ENCODE data around the gene RTBDN.
A peak's percentile ranks its signal among the peaks of the same experiment; 100 is the strongest.

Gene RTBDN

GRCh38 chr19:12792051-12792852, 42.1 kb downstream of the RTBDN start:
- peak; percentile 2 for DNase-seq (ENCODE audit: low spot score)

GRCh38 chr19:12791345-12792050, 42.9 kb downstream of the RTBDN start, which contains the start of gene JUNB:
TSS of gene JUNB (plus strand) at chr19:12791486. CDS start at chr19:12791772, 286 bp downstream.
- peak; percentile 93 for DNase-seq (ENCODE audit: low spot score)

GRCh38 chr19:12790628-12791344, 43.6 kb downstream of the RTBDN start:
- peak; percentile 1 for DNase-seq (ENCODE audit: low spot score)

- DNase-seq (ENCODE audit: low spot score): peak; percentile 95
Measured at GRCh38 chr19:12789904-12790619, 44.3 kb downstream of the RTBDN start.

- peak; percentile 3 for DNase-seq (ENCODE audit: low spot score)
Measured at GRCh38 chr19:12789098-12789903, 45.1 kb downstream of the RTBDN start.

- DNase-seq (ENCODE audit: low spot score): peak; percentile 55
Measured at GRCh38 chr19:12788682-12789097, 45.7 kb downstream of the RTBDN start.

- no peak for DNase-seq (ENCODE audit: low spot score)
Measured at GRCh38 chr19:12788042-12788681, 46.2 kb downstream of the RTBDN start.

GRCh38 chr19:12787458-12787857, 46.9 kb downstream of the RTBDN start:
- DNase-seq (ENCODE audit: low spot score): no peak

GRCh38 chr19:12786952-12787351, 47.4 kb downstream of the RTBDN start:
- no peak for DNase-seq (ENCODE audit: low spot score)

GRCh38 chr19:12786141-12786870, 48.1 kb downstream of the RTBDN start:
- no peak for DNase-seq (ENCODE audit: low spot score)

GRCh38 chr19:12785431-12786031, 48.8 kb downstream of the RTBDN start:
- no peak for DNase-seq (ENCODE audit: low spot score)

GRCh38 chr19:12784871-12785430, 49.4 kb downstream of the RTBDN start:
- no peak for DNase-seq (ENCODE audit: low spot score)

- no peak for DNase-seq (ENCODE audit: low spot score)
Measured at GRCh38 chr19:12784394-12784870, 49.9 kb downstream of the RTBDN start.

GRCh38 chr19:12783849-12784393, 50.5 kb downstream of the RTBDN start:
- DNase-seq (ENCODE audit: low spot score): no peak

- no peak for DNase-seq (ENCODE audit: low spot score)
Measured at GRCh38 chr19:12783291-12783848, 51.0 kb downstream of the RTBDN start.

- peak; percentile 77 for DNase-seq (ENCODE audit: low spot score)
Measured at GRCh38 chr19:12782424-12783290, 51.7 kb downstream of the RTBDN start.

GRCh38 chr19:12782174-12782423, 52.3 kb downstream of the RTBDN start:
- no peak for DNase-seq (ENCODE audit: low spot score)
